ENCODE results near the gene ZNF253. TPM values are rescaled to one million over a fixed set of nuclear protein-coding genes. Genes with fewer than 3 reads are reported as not detected.

The ZNF253 gene
- total and polyA plus RNA-seq, 9 of the 15 experiments (the other 6 are each of a cell fraction or from before 2014, with no cell fraction given): 4.0 to 14.4 (median 7.5) TPM

- TF ChIP-seq MGA (IDR thresholded peaks at IDR 0.05) (peak; percentile 71), FOXK2 (conservative IDR thresholded peaks at IDR 0.05 in 1 of 2, IDR thresholded peaks at IDR 0.05 in 1 of 2; ENCODE audit: low read depth in 2 of 2) (peak; percentile 17 to 36; a peak in 1 of 4 replicates), ATF4 (CRISPR knock-in tag; IDR thresholded peaks at IDR 0.05) (no peak), L3MBTL2 (IDR thresholded peaks at IDR 0.05) (peak; percentile 82), NR2C1 (IDR thresholded peaks at IDR 0.05) (peak; percentile 52; the same call in 1 of the 2 replicates), NR2C1 (tag; IDR thresholded peaks at IDR 0.05) (peak; percentile 33; the same call in 1 of the 2 replicates), TCF3 (CRISPR knock-in tag; IDR thresholded peaks at IDR 0.05) (no peak), DACH1 (IDR thresholded peaks at IDR 0.05; ENCODE audit: partially characterized antibody) (no peak), ZNF431 (CRISPR knock-in tag; IDR thresholded peaks at IDR 0.05) (no peak), E2F6 (IDR thresholded peaks at IDR 0.05; ENCODE audit: borderline replicate concordance in 1 of 2, extremely low read depth in 1 of 2, insufficient read depth in 1 of 2, insufficient read length in 1 of 2, low read depth in 1 of 2, low read length in 1 of 2, poor library complexity in 1 of 2, severe bottlenecking in 1 of 2) (peak in 1 of 2 experiments; percentile 29), TOE1 (IDR thresholded peaks at IDR 0.05; ENCODE audit: borderline replicate concordance) (0 out of 2 replicates have a peak, but pooled peaks have one; percentile 4), TOE1 (CRISPR knock-in tag; IDR thresholded peaks at IDR 0.05; ENCODE audit: borderline replicate concordance, low read depth) (no peak), PURB (CRISPR knock-in tag; IDR thresholded peaks at IDR 0.05; ENCODE audit: low read depth) (no peak), ZNF165 (CRISPR knock-in tag; IDR thresholded peaks at IDR 0.05; ENCODE audit: borderline replicate concordance) (no peak)
Observed at GRCh38 chr19:19866611-19867248, 1.0 kb downstream of the ZNF253 start (continued).

Measured in K562 (cell line).